ENCODE results near the gene SBF2. TPM values are rescaled to one million over a fixed set of nuclear protein-coding genes. Genes with fewer than 3 reads are reported as not detected.

Gene SBF2
- total and polyA plus RNA-seq, 9 of the 15 experiments (the other 6 are each of a cell fraction or from before 2014, with no cell fraction given) = 0.80 to 9.5 (median 5.0) TPM

DNA sequence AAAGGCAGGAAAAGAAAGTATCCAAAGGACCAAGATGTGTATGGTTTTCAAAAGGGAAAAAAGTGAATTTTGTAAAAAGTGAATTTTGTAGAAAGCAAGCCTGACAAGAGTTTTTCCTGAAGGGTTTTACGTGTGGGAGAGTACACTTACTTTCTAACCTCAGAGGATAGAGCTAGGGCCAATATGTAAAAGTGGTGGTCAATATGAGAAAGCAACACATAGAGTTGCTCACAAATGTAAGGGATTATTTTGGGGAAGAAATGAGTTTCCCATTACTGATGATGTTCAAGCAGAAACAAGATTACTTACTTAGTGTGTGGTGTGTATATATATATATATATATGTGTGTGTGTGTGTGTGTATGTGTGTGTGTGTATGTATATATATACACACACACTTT lies 467.6 kb downstream of the SBF2 start:
- Histone ChIP-seq H2AFZ (ENCODE audit: low read depth, low read length) (no peak overlapping the region), H3K9me3 (replicated peaks; ENCODE audit: control insufficient read depth, insufficient read depth, low read depth, low read length) (no peaks in the 10 kb centered on the region), H3K36me3 (ENCODE audit: control insufficient read depth, insufficient read depth, low read length) (no peaks in the 10 kb centered on the region), H3K4me1 (replicated peaks in 1 of 2; ENCODE audit: control insufficient read depth in 2 of 2, insufficient read depth in 2 of 2, low read length in 2 of 2) (no peaks in the 10 kb centered on the region), H3K27me3 (ENCODE audit: control insufficient read depth in 2 of 2, insufficient read depth in 2 of 2, low read length in 2 of 2) (no peaks in the 10 kb centered on the region; a peak in 1 of 5 replicates), H3K4me3 (no peak overlapping the region), H3K27ac (ENCODE audit: extremely low read depth, low read depth, low read length) (no peak overlapping the region), H3K9me1 (ENCODE audit: control insufficient read depth, insufficient read depth, low read length) (no peaks in the 10 kb centered on the region), H3K4me2 (ENCODE audit: insufficient read depth, low read length) (no peak overlapping the region), H3K79me2 (ENCODE audit: control insufficient read depth, insufficient read depth, low read length) (no peaks in the 10 kb centered on the region), H4K20me1 (replicated peaks; ENCODE audit: control insufficient read depth, insufficient read depth, low read length) (no peaks in the 10 kb centered on the region), H3K9ac (ENCODE audit: insufficient read depth in 1 of 2, low read depth in 2 of 2, low read length in 2 of 2) (no peak overlapping the region)
- CTCF ChIA-PET (ENCODE audit: low intra/inter-chr PET ratio) = no interaction called here
- ATAC-seq (no peak), FAIRE-seq (no peak), DNase-seq (ENCODE audit: extremely low read depth in 1 of 4, low spot score in 3 of 4) (no peak)
- POLR2A ChIA-PET = interaction anchor here (0.7 kb wide), 1 partner anchor 16 kb away, joined by 3 read pairs; no protein-coding TSS in a partner anchor
- TF ChIP-seq ZNF586 (CRISPR knock-in tag; conservative IDR thresholded peaks at IDR 0.05) (no peak), NFIX (CRISPR knock-in tag; IDR thresholded peaks at IDR 0.05; ENCODE audit: low read depth) (no peak), POLR2A (conservative IDR thresholded peaks at IDR 0.05) (no peak), EWSR1 (IDR thresholded peaks at IDR 0.05; ENCODE audit: borderline replicate concordance, low read depth, partially characterized antibody) (no peak), ZNF217 (CRISPR knock-in tag; IDR thresholded peaks at IDR 0.05) (no peak), SMARCE1 (IDR thresholded peaks at IDR 0.05) (no peak), MEF2A (IDR thresholded peaks at IDR 0.05; ENCODE audit: control insufficient read depth, low read depth, low read length) (no peak), ZEB2 (IDR thresholded peaks at IDR 0.05) (no peak), NFRKB (IDR thresholded peaks at IDR 0.05; ENCODE audit: low read depth) (no peak)
- TF ChIP-seq, protein P1, sequence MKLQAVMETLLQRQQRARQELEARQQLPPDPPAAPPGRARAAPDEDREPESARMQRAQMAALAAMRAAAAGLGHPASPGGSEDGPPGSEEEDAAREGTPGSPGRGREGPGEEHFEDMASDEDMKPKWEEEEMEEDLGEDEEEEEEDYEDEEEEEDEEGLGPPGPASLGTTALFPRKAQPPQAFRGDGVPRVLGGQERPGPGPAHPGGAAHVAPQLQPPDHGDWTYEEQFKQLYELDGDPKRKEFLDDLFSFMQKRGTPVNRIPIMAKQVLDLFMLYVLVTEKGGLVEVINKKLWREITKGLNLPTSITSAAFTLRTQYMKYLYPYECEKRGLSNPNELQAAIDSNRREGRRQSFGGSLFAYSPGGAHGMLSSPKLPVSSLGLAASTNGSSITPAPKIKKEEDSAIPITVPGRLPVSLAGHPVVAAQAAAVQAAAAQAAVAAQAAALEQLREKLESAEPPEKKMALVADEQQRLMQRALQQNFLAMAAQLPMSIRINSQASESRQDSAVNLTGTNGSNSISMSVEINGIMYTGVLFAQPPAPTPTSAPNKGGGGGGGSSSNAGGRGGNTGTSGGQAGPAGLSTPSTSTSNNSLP (IDR thresholded peaks at IDR 0.05; ENCODE audit: borderline replicate concordance, low read depth, low read length) = no peak
- intact Hi-C loops (cut with micrococcal nuclease) (no loop called here), in situ Hi-C loops (cut with MboI) (no loop called here)
- BruUV-seq (replicated peaks) = no TSS peak
- 5% methylated on average over 1 of the region's 1 CpG for WGBS (ENCODE audit: insufficient coverage, low coverage, missing lambda C conversion rate)
